Mesenteric fat pad (tissue), 1 donor: Measurements from ENCODE around the gene BCL10. TPM values are rescaled to one million over a fixed set of nuclear protein-coding genes. Genes with fewer than 3 reads are reported as not detected.

Experiments used
- DNase-seq: peaks from one replicate; pipeline ENCODE4 v3.0.0-alpha.2; 2020; ENCODE audit warnings: low spot score
- total RNA-seq: library from RNA; stranded (reverse); fragmentation: NEBNext Ultra II Directional; extraction: Animal tissue kit (Norgen Biotek cat#: 25700); gene quantifications from one replicate; pipeline ENCODE4 v1.2.1, GENCODE V29; 2021
- donor health status: DM: yes; HTN: yes; CAD: no.

The BCL10 gene
- total RNA-seq, 1 donor from 2014 or later = 22.2 TPM

DNA sequence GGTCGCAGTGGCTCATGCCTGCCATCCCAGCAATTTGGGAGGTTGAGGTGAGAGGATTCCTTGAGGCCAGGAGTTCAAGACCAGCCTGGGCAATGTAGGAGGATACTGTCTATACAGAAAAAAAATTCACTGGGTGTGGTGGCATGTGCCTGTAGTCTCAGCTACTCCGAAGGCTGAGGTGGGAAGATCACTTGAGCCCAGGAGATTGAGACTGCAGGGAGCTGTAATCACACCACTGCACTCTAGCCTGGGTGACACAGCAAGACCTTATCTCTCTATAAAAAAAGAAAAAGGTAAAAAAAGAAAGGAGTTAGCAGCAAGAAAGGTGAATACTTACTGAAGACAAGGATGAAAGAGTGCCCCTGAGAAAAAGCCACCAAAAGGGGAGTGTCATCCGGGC is 23.7 kb upstream of the BCL10 start:
- no peak for DNase-seq

DNA sequence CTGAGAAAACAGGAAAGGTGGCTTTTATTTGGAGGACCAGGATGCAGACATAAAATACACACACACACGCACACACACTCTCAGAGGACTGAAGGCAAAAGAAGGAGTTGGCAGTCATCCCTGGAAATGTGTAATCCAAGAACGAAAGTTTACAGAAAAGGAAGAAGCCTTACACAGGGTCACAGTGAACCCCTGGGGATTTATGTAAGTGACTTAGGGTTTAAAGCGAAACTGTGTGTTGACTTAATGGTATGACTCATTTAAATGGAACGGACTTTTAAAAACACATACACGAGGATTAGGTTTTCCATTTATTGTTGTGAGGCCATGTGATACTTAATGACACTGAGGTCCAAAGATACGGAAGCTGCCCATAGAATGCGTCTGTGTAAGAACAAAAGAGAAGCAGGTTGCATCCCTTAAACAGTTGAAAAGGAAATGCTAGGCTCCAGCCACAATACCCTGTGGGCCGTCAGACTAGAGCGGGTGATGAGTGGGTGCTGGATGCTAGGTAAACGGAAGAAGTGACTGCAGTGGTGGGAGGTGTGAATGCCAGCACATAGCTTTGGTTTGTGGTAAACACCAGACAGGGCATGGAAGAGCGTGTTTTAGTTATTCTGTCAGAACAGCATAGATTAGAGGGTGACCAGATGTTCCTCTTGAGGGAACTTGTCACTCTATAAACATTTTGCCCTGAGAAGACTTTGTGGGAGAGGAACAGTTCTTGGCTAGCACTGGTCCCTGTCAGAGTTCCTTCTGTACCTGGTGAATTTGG is 21.6 kb upstream of the BCL10 start:
- no peak for DNase-seq

DNA sequence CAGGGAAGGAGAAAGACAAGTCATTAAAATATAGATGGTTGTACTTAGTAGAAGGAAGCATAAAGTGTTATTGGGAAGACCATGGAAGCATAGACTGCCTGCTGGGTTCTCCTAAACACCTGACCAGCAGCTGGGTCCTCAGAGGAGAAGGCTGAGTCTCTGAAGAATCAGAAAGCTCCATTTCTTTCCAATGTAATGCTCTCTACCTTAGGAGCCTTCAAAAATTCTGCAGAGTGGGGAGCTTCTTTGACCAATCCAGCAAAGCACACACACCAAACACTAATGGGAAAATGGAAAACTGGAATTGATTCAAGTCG is 21.1 kb upstream of the BCL10 start:
- no peak for DNase-seq

DNA sequence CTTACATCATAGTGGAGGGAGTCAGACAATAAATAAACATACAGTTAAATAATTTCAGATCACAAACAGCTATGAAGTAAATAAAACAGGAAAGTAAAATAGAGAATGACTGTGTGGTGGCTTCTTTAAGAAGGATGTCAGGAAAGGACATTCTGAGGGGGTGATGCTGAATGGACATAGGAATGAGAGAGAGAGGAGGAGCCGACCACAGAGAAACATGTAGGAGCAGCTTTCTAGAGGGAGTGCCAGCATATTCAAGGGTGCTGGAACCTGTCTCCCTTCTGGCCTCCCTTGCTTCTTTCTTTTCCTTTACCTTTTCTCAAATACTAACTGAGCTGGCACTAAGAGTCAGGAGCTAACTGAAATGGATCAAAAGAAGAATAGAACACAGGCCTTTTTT is 20.5 kb upstream of the BCL10 start:
- no peak for DNase-seq

DNA sequence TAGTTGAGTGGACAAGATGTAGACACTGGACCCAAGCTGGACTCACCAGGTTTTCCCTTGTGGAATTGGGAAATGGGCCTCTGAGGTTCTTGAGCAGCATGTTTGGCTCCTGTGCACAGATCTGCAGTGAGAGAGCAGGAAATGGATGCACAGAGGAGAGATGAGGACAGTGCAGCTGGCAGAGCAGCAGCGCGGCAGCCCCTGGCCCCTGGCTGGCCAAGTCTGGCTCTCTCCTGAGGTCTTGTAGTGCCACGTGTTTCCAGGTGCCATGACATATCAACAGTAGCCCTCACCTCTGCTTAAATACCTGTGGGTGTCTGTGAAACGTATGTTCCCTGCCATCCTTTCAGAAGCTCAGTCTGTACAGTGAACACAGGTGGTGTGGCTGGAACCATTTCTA is 19.2 kb upstream of the BCL10 start:
- DNase-seq = no peak

DNA sequence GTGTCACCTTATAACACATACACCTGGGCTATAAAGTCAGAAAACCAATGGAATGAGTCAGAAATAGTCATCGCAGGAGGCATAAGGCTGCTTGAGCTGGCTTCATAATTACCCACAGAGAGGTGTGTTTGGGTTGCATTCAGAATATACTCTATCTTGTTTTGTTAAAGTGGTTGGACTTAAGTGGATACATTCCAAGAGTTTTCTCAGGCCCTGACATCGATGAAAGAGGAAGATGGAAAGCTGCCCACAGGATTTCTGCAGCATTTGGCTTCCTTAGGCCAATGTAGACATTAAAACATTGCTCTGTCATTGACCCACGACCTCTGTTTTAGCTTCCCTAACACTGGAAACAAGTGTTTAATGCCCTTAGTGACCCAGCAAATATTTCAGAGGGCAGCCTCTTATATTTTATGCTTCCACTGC is 18.6 kb upstream of the BCL10 start:
- no peak for DNase-seq

DNA sequence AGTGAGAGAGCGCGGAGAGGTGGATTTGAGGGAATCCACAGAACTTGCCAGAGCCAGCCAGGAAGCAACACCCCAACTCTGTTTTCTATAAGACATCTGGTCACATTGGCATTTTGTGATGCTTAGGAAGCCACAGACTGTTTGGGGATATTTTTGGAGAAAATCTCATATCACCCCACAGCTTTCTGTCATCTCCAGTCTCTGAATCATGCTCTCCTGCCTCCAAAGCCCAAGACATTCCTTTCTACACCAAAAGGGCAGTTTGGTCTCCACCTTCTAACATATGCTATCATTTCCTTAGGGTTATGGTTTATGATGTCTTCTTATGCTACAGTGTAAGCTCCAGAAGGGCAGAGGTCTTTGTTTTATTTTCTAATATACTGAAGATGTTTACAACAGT is 14.4 kb upstream of the BCL10 start:
- DNase-seq = no peak

DNA sequence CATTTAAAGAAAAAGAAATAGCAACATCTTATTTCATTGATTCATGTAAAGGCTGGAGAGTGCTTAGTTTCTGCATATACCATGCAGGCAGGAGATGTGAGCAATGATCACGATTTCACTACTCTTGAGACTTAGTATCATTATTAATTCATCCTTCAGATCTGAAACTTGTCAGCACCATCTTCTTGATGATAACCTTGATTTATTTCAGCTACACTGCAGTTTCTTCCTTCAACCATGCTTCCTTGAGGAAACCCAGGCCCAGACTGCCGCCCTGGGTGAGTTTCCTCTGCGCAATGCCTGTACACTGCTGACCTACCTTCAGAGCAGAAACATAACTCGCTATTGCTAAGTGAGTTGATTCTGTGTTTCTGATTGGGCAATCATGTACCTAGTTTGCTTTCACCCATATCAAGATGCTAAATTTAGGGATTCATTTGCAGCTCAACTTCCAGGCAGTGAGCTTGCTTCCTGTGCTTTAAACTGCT is 13.5 kb upstream of the BCL10 start:
- DNase-seq = no peak

DNA sequence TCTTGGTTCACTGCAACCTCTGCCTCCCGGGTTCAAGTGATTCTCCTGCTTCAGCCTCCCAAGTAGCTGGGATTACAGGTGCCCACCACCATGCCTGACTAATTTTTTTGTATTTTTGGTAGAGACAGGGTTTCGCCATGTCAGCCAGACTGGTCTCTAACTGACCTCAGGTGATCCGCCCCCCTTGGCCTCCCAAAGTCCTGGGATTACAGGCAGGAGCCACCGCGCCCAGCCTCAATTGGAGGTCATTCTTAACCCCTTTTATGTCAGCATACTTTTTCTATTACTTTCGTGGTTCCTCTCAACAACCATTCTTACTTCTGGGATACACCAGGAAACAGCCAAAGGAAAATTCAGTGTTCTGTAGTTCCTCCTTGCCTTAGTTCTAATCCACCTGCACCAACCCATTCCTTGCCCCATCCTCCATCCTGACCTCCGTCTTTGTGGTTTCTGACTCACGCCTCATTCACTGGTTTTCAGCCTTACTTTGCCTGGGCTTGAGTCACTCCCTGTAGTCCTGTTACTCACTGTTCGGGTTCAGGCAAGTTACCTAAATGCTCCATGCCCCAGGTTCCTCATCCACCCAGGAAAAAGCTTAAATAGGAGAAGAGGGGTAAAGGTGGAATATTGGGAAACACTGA is 12.9 kb upstream of the BCL10 start:
- no peak for DNase-seq

DNA sequence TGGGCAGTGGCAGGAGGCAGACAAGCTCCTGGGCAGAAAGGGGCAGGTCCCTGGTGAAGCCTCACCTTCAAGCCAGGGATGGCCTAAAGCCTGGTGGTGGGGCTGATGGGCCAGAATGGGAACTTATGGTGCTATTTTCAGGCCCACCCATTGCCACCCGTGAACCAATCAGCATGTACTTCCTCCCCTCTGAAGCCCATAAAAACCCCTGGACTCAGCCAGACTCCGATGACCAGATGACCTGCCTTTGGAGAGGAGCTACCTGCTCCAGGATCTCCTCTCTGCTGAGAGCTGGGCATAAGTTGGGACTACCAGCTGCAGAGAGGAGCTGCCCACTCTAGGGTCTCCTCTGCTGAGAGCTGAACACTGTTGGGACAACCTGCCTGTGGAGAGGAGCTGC is 7.8 kb upstream of the BCL10 start:
- DNase-seq = no peak

DNA sequence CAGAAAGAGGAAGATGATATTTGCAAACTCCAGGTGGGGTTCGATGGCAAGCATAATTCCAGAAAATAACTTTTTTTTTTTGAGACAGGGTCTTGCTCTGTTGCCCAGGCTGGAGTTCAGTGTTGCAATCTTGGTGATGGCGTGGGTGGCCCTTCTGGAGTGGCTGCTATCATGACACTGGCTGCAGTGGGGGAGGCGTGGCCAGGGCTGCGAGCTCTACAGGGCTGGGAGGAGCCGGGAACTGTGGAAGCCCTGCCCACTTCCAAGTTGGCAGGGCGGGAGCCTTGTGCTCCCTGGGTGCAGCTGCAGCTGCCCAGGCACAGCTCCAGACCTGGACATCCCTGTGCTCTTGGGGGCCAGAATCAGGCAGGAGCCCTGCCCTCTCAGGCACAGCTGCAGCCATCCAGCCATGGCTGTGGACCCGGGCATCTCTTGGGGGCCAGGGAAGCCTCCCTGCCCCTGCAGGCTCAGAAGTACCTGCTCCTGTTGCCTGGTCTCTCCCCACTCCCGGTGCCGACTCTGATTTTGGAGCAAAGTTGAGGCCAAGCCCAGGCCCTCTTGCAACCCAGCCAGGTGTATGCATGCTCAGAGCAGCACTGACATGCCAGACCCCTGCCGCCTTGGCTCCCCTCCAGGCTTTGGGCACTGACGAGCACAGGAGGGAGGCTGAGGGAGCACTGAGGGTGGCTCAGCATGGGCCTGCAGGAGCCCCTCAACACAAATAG is 7.2 kb upstream of the BCL10 start:
- DNase-seq = no peak

DNA sequence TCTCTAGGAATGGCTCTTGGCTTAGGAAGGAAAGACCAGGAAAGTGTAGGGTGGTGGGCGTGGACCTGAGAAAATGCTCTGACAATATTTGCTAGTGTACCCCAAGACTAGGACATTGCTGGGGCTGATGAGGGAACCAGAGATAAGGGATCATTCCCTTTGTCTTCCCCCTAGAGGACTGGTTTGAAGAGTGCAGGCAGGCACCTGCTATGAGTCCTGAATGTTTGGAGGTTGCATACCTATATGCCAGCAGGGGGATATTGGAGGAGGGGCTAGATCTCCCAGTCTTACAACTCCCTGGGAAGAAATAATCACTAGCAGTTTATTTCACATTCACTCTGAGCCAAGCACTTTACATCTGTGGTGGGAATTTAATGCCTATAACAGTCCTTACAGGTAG is 6.0 kb upstream of the BCL10 start:
- no peak for DNase-seq

DNA sequence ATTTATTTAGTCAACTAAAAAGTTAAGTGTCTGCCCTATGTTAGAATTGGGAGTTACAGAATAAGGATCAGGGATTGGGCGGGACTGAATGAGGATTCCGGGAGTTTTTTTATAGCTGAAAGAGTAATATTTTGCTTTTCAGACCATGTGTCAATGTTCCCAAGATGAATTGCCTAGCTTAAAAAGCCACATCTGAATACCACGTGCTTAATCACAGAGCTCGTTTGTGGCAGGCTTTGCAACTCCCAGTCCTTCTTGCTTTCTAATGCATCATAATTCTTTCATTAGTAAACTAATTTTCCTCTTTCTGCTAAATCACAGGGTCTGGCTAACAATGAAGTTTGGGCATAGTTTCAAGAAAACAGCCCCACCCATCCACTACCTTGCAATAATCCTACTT is 4.2 kb upstream of the BCL10 start:
- no peak for DNase-seq

DNA sequence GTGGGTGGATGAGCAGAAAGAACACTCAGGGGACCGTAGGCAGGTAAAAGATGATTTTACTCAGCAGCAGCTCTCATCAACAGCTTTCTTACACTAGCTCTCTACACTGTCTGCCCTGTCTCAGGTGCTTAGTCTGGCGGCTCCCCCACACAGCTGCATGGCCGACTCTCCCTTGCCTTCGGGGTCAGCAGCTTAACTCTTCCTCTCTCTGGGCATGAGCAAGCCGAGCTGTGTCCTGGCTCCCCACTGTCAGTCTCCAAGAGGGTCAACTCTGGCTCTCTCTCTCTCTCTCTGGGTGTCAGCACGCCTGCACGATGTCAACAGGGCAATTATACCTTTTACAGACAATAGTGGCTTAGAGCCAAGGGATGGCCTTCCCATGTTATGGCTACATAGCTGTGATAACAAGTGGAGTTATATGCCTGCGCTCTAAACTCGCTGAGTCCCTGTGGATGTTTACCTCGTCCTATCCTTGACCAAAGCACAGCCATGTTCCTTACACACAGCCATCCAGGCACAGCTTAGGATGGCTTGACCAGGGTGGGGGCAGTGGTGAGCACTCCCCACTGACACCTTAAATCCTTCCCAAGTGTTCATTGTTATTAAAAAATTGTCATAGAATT is 3.1 kb upstream of the BCL10 start:
- no peak for DNase-seq

DNA sequence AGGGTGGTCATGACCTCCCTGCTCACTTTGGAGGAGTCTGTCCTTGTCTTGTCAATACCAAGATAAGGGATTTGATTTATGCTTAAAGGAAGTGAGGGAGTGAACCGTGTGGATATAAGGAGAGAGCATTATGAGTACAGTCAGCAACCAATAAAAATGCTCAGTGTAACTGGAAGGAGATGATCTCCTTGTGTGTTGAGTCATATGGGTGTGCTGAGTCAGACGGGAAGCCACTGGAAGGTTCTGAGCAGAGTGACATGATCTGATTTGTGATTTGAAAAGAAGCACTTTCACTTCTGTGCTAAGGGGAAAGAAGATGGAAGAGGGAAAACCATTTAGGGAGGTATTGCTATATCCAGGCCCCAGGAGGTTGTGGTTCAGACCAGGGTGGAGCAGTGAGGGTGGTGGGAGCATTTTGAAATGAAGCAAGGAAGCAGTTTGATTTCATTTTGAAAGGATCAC is 2.5 kb upstream of the BCL10 start:
- no peak for DNase-seq

DNA sequence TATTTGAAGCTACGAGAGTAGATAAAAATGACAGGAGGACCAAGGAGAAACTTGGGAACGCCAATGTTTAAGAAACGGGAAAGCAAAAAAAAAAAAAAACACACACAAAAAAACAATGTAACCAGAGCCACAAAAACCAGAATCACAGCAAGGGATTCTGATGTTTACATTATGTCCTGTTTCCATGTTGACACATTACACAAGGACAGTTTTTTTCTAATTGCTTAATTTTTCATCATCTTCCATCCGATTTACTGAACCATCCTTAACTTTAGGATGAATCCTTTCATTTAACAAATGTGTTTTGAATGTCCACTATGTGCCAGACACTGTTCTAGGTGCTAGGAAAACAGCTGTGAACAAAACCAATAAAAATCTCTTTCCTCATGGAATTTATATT is 1.4 kb upstream of the BCL10 start:
- DNase-seq = no peak

DNA sequence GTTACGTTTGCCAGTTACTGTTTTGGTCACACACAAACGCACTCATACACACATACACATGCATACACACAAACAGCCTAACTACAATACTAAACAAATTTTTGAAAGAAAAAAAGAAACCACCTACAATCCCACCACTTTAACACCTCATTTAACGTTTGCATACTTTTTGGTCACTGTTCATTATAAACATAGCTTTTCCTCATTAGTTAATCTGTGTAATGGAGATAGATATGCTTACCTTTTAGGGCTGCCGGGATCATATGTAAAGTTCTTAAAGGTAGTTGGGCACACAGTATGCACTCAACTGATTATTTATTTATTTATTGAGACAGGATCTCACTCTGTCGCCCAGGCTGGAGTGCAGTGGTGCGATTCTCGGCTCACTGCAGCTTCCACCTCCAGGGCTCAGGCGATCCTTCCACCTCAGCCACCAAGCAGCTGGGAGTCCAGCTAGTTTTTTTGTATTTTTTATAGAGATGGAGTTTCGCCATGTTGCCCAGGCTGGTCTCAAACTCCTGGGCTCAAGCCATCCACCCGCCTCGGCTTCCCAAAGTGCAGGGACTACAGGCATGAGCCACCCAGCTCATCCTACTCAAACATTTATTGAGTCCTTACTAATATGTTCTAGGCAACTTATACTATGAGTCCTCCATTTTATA is 677 bp upstream of the BCL10 start:
- DNase-seq = no peak

DNA sequence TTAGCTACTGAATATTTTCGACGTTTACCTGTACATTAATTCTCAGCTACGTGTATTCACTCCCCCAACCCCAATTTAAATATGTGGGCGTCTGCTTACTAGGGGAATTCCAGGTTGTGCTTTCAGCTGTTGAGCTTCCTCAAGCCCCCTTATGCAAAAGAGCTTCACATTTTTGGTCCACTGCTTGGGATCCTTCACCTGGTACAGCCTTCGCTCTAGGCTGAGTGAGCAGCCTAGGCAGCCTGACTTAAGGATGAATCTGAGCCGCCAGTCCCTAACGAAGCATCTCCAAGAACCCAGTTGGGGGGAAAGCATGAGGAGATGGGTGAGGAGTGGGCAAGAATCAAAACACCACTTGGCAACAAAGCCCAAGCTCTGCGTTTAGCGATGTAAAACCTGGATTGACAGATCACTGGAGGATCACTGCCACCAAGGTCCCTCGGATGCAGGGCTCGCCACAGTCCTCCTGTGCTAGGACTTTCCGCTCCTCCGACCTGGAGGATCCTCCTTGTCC is 674 bp downstream of the BCL10 start:
- no peak for DNase-seq

DNA sequence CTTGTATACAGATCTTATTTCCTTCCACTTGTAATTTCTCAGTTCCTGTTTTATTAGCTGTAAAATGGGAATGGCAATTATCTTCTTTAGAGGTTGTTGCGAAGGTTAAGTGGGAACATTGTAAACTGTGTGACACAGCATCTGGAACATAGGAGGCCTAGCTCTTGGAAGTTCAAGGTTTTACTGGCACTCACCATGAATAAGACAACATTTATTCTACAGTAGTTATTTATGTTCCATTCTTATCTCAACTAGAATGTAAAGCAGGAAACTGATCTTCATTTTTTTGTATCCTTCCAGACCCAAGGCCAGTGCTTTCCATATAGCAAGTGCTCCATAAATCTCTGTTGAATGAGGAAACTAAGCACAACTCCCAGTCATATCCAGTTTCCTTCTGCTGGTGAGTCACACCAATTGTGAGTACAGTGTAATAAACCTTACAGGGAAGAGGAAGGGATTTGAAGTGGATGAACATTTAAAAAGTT is 1.4 kb downstream of the BCL10 start:
- DNase-seq = no peak

DNA sequence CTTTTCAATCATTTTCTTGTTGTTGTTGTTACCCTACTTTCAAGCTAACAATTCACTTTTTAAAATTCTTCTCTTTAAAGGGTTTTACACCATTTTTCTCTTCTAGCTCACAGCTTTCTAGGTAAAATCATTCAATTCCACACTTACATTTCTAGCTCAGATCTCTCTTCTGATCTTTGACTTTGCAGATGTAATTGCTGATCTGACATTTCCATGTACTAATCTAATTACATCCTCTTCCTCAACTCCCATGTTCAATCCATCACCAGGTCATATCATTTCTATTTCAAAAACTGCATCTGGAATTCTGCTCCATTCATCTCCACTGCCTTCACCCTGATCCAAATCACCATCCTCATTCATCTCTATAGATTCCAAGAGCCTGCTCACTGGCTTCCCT is 3.0 kb downstream of the BCL10 start:
- no peak for DNase-seq
